Type B pancreatic cell (in vitro differentiated cells): ENCODE data around the gene KRCC1. TPM values are rescaled to one million over a fixed set of nuclear protein-coding genes. Genes with fewer than 3 reads are reported as not detected.
A peak's percentile ranks its signal among the peaks of the same experiment; 100 is the strongest.
"Not testable (repeated sequence)": the region's sequence is repeated elsewhere in the genome, so short reads cannot be mapped to it uniquely, and the experiment has no call there.

Source experiments
- DNase-seq: peaks from one replicate; pipeline ENCODE4 v3.0.0; 2021; ENCODE audit warnings: mixed read lengths; ENCODE audit not compliant: unreplicated experiment; ENCODE audit errors: extremely low spot score
- H3K27ac Mint-ChIP-seq: 2 replicates; pipeline ENCODE4 v1.8.0; 2021; ENCODE audit warnings: mild to moderate bottlenecking, mixed read lengths
- H3K27me3 Mint-ChIP-seq: 2 replicates; pipeline ENCODE4 v1.8.0; 2021; ENCODE audit warnings: mixed read lengths
- H3K36me3 Mint-ChIP-seq: 2 replicates; pipeline ENCODE4 v1.8.0; 2021; ENCODE audit warnings: mixed read lengths
- H3K4me1 Mint-ChIP-seq: one replicate; pipeline ENCODE4 v1.8.0; 2021; ENCODE audit warnings: mixed read lengths; ENCODE audit not compliant: unreplicated experiment
- H3K4me3 Mint-ChIP-seq: 2 replicates; pipeline ENCODE4 v1.8.0; 2021; ENCODE audit warnings: mild to moderate bottlenecking, mixed read lengths
- H3K9me3 Mint-ChIP-seq: 2 replicates; pipeline ENCODE4 v1.8.0; 2021; ENCODE audit warnings: mixed read lengths
- total RNA-seq: library from RNA; stranded (reverse); gene quantifications from 2 replicates; pipeline ENCODE4 v1.2.1, GENCODE V29; 2021; ENCODE audit warnings: low replicate concordance
- TF ChIP-seq, protein P1 (sequence below): fragments of 200-600 bp; sonication (generic); conservative IDR thresholded peaks from 2 replicates; pipeline ENCODE4 v1.5.0; 2021; ENCODE audit warnings: antibody characterized with exemption, mild to moderate bottlenecking

KRCC1 gene
- total RNA-seq, 1 donor from 2014 or later, result 18.6 TPM

DNA sequence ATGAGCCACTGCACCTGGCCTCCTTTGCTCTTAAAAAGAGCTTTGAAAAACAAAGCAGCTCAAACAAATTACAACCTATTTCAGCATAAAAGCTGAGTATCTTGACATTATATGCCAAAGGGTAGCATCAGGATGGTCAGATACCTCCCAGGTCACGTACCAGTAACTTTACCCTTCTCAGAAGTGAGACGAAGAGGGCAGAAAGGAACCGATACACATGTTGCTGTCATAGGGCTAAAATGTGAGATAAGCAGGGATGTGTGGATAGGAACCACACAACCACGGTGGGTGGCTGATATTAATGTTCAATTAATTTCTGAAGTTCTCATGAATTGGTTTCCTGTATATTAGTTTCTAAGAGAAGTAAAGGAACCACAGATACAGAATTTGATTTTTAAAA lies 26.7 kb downstream of the KRCC1 start:
- TF ChIP-seq, protein P1, sequence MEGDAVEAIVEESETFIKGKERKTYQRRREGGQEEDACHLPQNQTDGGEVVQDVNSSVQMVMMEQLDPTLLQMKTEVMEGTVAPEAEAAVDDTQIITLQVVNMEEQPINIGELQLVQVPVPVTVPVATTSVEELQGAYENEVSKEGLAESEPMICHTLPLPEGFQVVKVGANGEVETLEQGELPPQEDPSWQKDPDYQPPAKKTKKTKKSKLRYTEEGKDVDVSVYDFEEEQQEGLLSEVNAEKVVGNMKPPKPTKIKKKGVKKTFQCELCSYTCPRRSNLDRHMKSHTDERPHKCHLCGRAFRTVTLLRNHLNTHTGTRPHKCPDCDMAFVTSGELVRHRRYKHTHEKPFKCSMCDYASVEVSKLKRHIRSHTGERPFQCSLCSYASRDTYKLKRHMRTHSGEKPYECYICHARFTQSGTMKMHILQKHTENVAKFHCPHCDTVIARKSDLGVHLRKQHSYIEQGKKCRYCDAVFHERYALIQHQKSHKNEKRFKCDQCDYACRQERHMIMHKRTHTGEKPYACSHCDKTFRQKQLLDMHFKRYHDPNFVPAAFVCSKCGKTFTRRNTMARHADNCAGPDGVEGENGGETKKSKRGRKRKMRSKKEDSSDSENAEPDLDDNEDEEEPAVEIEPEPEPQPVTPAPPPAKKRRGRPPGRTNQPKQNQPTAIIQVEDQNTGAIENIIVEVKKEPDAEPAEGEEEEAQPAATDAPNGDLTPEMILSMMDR, result no peak
- DNase-seq, result no peak
- Mint-ChIP-seq H3K36me3 (peaks cover 30% of the 10 kb centered on the region), H3K4me1 (peaks cover 4% of the 10 kb centered on the region), H3K27me3 (no peaks in the 10 kb centered on the region), H3K9me3 (no peaks in the 10 kb centered on the region), H3K27ac (no peak overlapping the region), H3K4me3 (no peak overlapping the region)

DNA sequence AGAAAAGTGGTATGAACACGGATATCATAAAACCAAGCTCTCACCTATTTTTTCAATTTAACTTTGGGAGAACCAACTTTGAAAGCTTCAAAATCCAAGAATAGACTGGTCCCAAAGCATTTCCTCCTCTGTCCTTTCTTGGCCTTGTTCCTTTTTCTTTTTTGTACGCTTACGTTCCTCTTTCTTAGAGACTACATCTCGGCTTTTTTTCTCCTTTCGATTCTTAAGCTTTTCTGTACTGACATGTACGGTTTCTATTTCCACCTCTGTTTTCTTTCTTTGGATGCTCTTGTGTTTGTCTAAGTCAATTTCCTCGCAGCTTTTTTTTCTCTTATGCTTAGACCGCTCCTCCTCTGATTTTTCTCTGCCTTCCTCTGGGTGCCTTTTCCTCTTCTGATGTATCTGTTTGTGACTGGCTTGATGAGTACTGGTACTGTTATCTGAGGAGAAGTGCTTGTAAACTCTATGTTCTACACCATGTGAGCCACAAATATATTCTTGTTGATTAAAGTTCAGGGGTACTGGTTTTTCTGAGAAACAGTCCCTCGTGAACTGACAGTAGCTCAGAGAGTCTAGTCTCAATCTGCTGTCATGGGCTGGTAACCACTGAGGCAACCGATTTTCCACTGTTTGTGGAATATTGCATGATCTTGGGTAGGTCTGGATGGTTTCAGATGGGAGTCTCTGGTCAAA lies 27.7 kb downstream of the KRCC1 start:
- no peaks in the 10 kb centered on the region for H3K9me3 Mint-ChIP-seq
- TF ChIP-seq, protein P1, result no peak
- no peak overlapping the region for H3K4me3 Mint-ChIP-seq
- H3K36me3 Mint-ChIP-seq, result peaks cover 31% of the 10 kb centered on the region
- no peak for DNase-seq
- no peaks in the 10 kb centered on the region for H3K27me3 Mint-ChIP-seq
- peaks cover 4% of the 10 kb centered on the region for H3K4me1 Mint-ChIP-seq
- H3K27ac Mint-ChIP-seq, result no peak overlapping the region

GRCh38 chr2:88024509-88024908 lies 31.1 kb downstream of the KRCC1 start:
- Mint-ChIP-seq H3K4me3 (no peak overlapping the region), H3K36me3 (peaks cover 21% of the 10 kb centered on the region), H3K4me1 (peaks cover 5% of the 10 kb centered on the region), H3K9me3 (no peaks in the 10 kb centered on the region), H3K27ac (no peak overlapping the region), H3K27me3 (no peaks in the 10 kb centered on the region)
- TF ChIP-seq, protein P1, result no peak
- DNase-seq, result no peak

DNA sequence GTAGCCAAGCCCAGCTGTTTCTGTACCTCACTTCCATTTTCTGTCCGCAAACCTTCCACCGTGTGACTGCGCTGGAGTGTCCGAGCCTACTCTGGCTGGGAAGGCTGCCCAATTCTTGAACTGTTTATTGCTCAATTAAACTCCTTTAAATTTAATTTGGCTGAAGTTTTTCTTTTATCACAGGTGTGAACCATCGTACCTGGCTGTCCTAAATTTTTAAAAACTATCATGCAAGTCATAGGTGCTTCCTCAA lies 33.0 kb downstream of the KRCC1 start:
- peaks cover 12% of the 10 kb centered on the region for H3K4me1 Mint-ChIP-seq
- peaks cover 10% of the 10 kb centered on the region for H3K36me3 Mint-ChIP-seq
- H3K27me3 Mint-ChIP-seq, result peaks cover 2% of the 10 kb centered on the region
- no peak overlapping the region for H3K27ac Mint-ChIP-seq
- no peak overlapping the region for H3K4me3 Mint-ChIP-seq
- H3K9me3 Mint-ChIP-seq, result no peaks in the 10 kb centered on the region
- DNase-seq, result no peak
- TF ChIP-seq, protein P1, result no peak

- H3K4me3 Mint-ChIP-seq, result no peak overlapping the region
- H3K9me3 Mint-ChIP-seq, result no peaks in the 10 kb centered on the region
- peak overlapping the region; percentile 44 for H3K27ac Mint-ChIP-seq
- H3K36me3 Mint-ChIP-seq, result peaks cover 7% of the 10 kb centered on the region
- H3K4me1 Mint-ChIP-seq, result peaks cover 20% of the 10 kb centered on the region
- H3K27me3 Mint-ChIP-seq, result peaks cover 10% of the 10 kb centered on the region
- DNase-seq, result no peak
- TF ChIP-seq, protein P1, result no peak
Observed at GRCh38 chr2:88019985-88020384, 35.6 kb downstream of the KRCC1 start.

- peaks cover 3% of the 10 kb centered on the region for H3K36me3 Mint-ChIP-seq
- TF ChIP-seq, protein P1, result no peak
- H3K4me3 Mint-ChIP-seq, result no peak overlapping the region
- peaks cover 20% of the 10 kb centered on the region for H3K4me1 Mint-ChIP-seq
- H3K9me3 Mint-ChIP-seq, result no peaks in the 10 kb centered on the region
- no peak overlapping the region for H3K27ac Mint-ChIP-seq
- peaks cover 10% of the 10 kb centered on the region for H3K27me3 Mint-ChIP-seq
- DNase-seq, result no peak
Observed at GRCh38 chr2:88018909-88019308, 36.7 kb downstream of the KRCC1 start.

- not testable (repeated sequence) for H3K27me3 Mint-ChIP-seq, H3K27ac Mint-ChIP-seq, H3K9me3 Mint-ChIP-seq, H3K36me3 Mint-ChIP-seq, DNase-seq
- Mint-ChIP-seq H3K4me1 (peaks cover 20% of the 10 kb centered on the region), H3K4me3 (peak overlapping the region; percentile 99)
Observed at GRCh38 chr2:88018077-88018805, 37.3 kb downstream of the KRCC1 start.

DNA sequence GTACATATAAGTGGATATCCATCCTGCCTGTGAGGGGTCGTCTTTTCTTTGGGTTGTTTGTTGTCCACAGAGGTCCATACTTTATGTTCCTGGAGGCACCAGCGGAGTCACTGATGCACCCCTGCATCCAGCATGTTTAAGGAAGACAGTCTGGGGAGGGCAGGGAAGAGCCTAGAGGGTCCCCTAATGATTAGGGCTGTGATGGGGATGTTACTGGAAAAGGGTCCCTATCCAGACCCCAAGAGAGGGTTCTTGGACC lies 37.9 kb downstream of the KRCC1 start:
- DNase-seq, H3K27me3 Mint-ChIP-seq, H3K36me3 Mint-ChIP-seq, H3K9me3 Mint-ChIP-seq: not testable (repeated sequence)
- peak overlapping the region; percentile 99 for H3K4me3 Mint-ChIP-seq
- H3K4me1 Mint-ChIP-seq, result peaks cover 20% of the 10 kb centered on the region
- peak overlapping the region; percentile 98 for H3K27ac Mint-ChIP-seq
